ENCODE measurements around the gene MAN1A1.

- no peak for TF ChIP-seq CTCF (conservative IDR thresholded peaks at IDR 0.05; ENCODE audit: low read length)
- TF ChIP-seq EZH2phosphoT487 (IDR thresholded peaks at IDR 0.05; ENCODE audit: borderline replicate concordance), result no peak
These were observed 166.7 kb downstream of the MAN1A1 start for GRCh38 chr6:119182875-119183274.

Measured in Loucy (cell line).